Kasumi-1 (cell line): ENCODE results near the gene CYP4Z1.
"Not testable (repeated sequence)": the region's sequence is repeated elsewhere in the genome, so short reads cannot be mapped to it uniquely, and the experiment has no call there.

Experiments used
- DNase-seq, 2 experiments: peaks; one replicate each; lab custom pipeline; 2025; lab: John Stamatoyannopoulos, UW

CYP4Z1 gene, protein sequence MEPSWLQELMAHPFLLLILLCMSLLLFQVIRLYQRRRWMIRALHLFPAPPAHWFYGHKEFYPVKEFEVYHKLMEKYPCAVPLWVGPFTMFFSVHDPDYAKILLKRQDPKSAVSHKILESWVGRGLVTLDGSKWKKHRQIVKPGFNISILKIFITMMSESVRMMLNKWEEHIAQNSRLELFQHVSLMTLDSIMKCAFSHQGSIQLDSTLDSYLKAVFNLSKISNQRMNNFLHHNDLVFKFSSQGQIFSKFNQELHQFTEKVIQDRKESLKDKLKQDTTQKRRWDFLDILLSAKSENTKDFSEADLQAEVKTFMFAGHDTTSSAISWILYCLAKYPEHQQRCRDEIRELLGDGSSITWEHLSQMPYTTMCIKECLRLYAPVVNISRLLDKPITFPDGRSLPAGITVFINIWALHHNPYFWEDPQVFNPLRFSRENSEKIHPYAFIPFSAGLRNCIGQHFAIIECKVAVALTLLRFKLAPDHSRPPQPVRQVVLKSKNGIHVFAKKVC

GRCh38 chr1:47067097-47067594 lies at the start of gene CYP4Z1:
TSS of gene CYP4Z1 (plus strand) at chr1:47067231. CDS start at chr1:47067491, 260 bp downstream.
- DNase-seq = no peak

DNA sequence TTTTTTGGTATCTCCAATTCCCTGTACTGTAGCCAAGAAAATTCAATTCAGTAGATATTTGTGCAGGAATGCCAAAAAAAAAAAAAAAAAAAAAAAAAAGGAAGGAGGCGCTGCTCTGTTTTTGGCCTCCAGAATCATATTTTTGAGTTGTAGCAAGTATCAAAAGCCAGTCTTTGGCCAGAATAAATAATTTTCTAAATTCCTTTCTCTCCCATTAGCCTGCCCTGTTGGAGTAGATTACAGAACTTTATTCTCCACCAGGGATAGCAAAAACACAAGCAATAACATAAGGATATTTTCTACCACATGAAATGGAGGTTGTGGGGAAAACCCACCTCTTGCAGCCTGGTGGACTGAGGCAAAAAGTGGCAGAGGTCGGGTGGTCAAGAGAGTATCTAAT lies 46.0 kb upstream of the CYP4Z1 start:
- DNase-seq = no peak

DNA sequence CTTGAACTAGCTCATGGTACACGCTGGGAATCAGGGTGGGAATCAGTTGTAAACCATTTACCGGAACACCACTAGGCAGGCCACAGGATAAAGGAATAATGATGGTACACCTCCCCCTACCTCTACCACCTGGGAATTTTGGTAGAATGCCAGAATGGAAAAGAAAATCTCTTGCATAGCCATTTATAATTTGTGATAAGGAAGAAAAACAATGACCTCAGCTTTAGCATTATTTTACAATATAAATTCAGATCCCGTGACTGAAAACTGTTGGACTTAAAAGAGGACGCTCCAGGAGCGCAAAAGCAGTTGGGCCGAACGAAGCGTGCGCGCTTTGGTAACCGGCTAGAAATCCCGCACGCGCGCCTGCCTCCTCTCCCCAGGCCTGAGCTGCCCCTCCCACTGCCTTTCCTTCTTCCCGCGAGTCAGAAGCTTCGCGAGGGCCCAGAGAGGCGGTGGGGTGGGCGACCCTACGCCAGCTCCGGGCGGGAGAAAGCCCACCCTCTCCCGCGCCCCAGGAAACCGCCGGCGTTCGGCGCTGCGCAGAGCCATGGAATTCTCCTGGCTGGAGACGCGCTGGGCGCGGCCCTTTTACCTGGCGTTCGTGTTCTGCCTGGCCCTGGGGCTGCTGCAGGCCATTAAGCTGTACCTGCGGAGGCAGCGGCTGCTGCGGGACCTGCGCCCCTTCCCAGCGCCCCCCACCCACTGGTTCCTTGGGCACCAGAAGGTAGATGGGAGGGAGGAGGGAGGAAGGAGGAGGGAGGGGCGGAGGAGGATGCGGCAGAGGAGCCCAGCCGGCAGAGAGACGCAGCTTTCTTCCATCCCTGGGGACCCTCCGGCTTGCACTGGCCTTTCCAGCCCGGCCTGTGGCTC lies 43.5 kb upstream of the CYP4Z1 start, which contains the start of gene CYP4X1:
Gene CYP4X1 (plus strand): TSS at position 402 of the 873 bp plus-strand sequence. CDS start 149 bp downstream, at position 551.
- DNase-seq = no peak

- DNase-seq = no peak
Observed at GRCh38 chr1:47024141-47024801, 42.8 kb upstream of the CYP4Z1 start.

- DNase-seq = no peak
Observed at GRCh38 chr1:47030170-47030805, 36.7 kb upstream of the CYP4Z1 start.

DNA sequence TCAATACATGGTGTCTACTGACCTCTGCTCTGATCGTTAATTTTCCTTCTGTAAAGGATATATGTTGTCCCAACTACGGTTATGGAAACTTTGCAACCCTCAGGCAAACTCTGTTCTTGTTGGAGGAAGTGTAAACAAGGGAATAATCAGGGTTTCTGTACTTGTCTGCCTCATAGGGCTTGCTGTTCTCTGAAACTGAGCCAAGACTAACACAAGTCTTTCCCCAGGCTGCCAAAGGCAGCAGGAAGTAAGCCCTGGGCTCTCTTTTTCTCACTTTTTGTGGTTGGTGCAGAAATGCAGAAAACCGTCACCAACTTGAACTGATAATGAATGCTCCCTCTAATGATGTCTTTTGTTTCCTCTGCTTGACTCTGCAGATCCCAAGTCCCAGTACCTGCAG lies 36.0 kb upstream of the CYP4Z1 start:
- no peak for DNase-seq

DNA sequence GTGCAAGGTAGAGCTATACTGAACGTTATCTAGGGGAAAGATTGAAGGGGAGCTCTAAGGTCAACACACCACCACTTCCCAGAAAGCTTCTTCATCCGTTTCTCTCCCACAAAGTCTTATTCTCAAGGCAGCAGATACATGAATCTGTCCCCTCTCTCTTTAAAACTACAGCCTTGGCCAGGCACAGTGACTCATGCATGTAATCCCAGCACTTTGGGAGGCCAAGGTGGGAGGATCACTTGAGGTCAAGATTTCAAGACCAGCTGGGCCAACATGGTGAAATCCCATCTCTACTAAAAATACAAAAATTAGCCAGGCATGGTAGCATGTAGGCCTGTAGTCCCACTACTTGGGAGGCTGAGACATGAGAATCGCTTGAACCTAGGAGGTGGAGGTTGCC lies 35.4 kb upstream of the CYP4Z1 start:
- no peak for DNase-seq

- no peak for DNase-seq
Observed at GRCh38 chr1:47036764-47037163, 30.3 kb upstream of the CYP4Z1 start.

- DNase-seq = no peak
Observed at GRCh38 chr1:47059376-47059775, 7.7 kb upstream of the CYP4Z1 start.

DNA sequence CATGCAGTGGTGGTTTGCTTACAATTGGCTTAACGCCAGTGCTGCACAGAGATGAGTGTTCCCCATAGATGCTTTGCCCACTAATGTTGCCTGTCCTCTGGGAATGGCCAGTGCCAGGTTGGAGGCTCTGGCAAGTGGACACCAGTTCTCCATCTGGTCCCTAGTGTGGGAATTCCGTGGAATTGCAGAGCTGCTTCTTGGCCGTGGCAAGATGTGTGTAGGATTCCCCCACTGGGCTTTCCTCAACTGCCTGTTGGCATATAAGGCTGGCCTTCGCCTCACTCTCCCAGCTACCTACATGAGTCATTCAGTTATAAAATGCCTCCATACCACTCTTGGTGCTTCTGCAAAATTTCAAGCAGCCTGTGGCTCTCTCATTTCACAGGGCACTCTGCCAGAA lies 2.0 kb downstream of the CYP4Z1 start:
- DNase-seq = not testable (repeated sequence)

- not testable (repeated sequence) for DNase-seq
Observed at GRCh38 chr1:47069509-47069908, 2.5 kb downstream of the CYP4Z1 start.

- DNase-seq = peak; percentile 5 to 11
Observed at GRCh38 chr1:47089356-47089755, 22.3 kb downstream of the CYP4Z1 start.

DNA sequence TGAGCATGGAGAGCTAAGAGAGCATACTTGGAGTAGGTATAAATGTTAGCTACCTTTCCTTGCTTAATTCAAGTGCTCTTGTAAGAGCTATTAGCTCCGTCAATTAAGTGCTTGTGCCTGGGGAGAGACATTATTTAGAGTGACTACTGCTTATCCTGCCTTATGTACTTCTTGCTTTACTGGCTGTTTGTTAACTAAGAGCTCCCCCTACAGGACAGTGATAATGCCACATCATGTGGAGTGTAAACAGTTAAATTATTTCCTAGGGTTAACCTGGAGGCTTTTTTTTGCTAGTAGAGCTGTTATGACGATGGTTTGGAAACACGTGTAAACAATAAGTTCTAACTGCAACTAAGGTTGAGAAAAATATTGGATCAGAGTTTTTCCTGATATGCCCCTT lies 24.4 kb downstream of the CYP4Z1 start:
- DNase-seq = not testable (repeated sequence)

DNA sequence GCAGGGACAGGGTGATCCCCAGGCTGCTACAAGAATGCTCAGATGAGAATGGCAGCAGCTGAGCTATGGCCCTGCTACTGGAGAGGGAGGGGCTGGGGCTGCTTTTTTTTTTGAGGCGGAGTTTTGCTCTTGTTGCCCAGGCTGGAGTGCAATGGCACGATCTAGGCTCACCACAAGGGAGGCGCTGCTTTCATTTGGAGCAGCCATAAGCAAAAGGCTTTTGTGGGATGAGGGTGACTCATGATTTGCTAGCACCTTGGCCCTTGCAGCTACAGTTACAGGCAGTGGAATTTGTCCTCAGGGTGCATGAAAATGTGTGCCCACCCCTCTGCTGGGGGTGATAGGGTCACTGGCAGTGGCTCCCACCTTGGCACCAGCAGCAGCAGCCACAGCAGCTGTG lies 37.8 kb downstream of the CYP4Z1 start:
- no peak for DNase-seq

DNA sequence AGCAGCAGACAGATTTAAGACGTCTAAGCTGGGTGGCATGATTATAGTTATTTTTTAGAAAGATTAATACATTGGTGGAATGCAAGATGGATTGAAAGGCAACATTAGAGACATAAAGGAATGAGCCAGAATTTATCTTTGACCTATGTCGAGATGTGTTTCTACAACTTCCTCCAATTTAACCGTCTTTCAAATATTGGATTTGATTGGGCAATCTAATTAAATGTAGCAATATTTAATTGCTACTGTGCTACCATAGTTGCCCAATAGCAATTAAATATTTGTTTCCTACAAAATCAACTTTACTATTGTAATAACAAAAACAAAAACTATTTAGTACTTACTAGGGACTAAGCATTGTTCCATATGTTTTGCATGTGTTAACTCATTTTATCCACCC lies 39.8 kb downstream of the CYP4Z1 start:
- no peak for DNase-seq

DNA sequence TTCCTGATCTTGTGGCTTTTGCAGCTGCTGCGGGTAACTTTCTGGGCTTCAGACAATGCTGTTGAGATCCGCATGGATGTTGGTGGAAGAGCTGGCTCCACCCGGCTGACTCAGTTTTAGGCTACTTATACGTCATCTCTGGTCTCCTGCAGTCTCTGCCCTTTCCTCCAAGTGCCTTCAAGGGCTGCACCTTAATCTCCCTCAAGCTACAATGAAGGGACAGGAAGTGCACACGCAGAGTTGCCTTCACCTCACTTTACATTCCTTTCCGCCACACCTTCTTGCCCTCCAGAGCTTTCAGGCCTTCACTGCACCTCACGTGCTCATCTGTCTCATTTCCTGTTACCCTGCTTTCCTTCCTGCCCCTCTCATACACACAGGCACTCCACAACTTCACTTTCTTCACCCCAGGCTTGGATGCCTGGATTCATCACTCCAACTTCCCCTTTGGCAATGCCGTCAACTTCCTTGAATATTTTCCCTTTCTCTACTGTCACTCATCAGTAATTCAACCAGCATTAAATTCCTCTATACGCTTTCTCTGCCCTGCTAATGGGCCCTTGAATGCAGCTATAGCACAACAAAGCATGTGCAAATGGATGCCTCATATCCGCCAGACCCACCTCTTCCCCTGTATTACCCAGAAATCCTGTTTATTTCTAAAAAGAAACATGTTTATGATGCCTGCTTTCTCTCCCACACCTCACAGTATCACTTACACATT lies 41.0 kb downstream of the CYP4Z1 start:
- not testable (repeated sequence) for DNase-seq

- not testable (repeated sequence) for DNase-seq
Observed at GRCh38 chr1:47109482-47109881, 42.5 kb downstream of the CYP4Z1 start.

- no peak for DNase-seq
Observed at GRCh38 chr1:47113178-47113577, 46.1 kb downstream of the CYP4Z1 start.

- DNase-seq = not testable (repeated sequence)
Observed at GRCh38 chr1:47121039-47121438, 54.0 kb downstream of the CYP4Z1 start.

DNA sequence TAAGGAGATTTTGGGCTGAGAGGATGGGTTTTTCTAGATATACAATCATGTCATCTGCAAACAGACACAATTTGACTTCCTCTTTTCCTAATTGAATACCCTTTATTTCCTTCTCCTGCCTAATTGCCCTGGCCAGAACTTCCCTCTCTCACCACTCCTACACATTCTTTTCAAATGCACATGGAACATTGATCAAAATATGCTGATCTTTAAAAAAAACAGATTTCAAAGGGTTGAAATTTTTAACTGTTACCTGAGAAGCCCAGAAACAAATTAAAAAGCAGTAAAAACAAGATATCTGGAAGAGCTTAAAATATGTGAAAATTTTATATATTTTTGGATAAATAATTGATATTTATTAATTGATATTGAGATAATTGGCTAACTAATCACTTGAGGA lies 57.8 kb downstream of the CYP4Z1 start:
- not testable (repeated sequence) for DNase-seq

DNA sequence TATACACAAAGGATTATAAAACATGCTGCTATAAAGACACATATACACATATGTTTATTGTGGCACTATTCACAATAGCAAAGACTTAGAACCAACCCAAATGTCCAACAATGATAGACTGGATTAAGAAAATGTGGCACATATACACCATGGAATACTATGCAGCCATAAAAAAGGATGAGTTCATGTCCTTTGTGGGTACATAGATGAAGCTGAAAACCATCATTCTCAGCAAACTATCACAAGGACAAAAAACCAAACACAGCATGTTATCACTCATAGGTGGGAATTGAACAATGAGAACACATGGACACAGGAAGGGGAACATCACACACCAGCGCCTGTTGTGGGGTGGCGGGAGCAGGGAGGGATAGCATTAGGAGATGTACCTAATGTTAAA lies 60.0 kb downstream of the CYP4Z1 start:
- not testable (repeated sequence) for DNase-seq
